Panc1 (cell line): ENCODE results near the gene SORD. TPM values are rescaled to one million over a fixed set of nuclear protein-coding genes. Genes with fewer than 3 reads are reported as not detected.

Source experiments
- ATAC-seq: fragments of 200-7000 bp; cut with Tn5 transposase; 2 replicates; pipeline ENCODE4 v1.9.1; 2020; ENCODE audit warnings: mild to moderate bottlenecking, moderate library complexity
- BruUV-seq: library from RNA; stranded (reverse); fragments of 400-500 nt; replicated peaks from 2 replicates; lab custom pipeline; 2021; lab: Mats Ljungman, UMichigan
- CTCF ChIA-PET: fragments of 300-600 bp; sonication (Branson Sonifier 250); formaldehyde crosslinking; loops from one replicate; lab custom pipeline; 2022; ENCODE audit warnings: antibody characterized with exemption; lab: Charles Lee
- POLR2A ChIA-PET: fragments of 300-600 bp; sonication (Branson Sonifier 250); formaldehyde crosslinking; loops from one replicate; lab custom pipeline; 2022; ENCODE audit warnings: antibody characterized with exemption; lab: Charles Lee
- DNase-seq: peaks from one replicate; pipeline ENCODE4 v3.0.0-alpha.2; 2010; ENCODE audit warnings: low read depth, low spot score
- H3K27ac ChIP-seq: 2 replicates; pipeline ENCODE4 v1.5.1; 2011; ENCODE audit warnings: mild to moderate bottlenecking, low read length, inconsistent platforms
- H3K27me3 ChIP-seq: fragments of 200-500 bp; sonication (Bioruptor generic); 2 replicates; pipeline ENCODE4 v1.6.0; 2014; ENCODE audit warnings: low read length, inconsistent platforms; ENCODE audit not compliant: control insufficient read depth, insufficient read depth
- H3K36me3 ChIP-seq: fragments of 200-500 bp; sonication (Bioruptor generic); 2 replicates; pipeline ENCODE4 v1.5.1; 2014; ENCODE audit warnings: inconsistent platforms, mild to moderate bottlenecking, low read length, moderate library complexity; ENCODE audit not compliant: control insufficient read depth, insufficient read depth
- H3K4me1 ChIP-seq: 2 replicates; pipeline ENCODE4 v1.5.1; 2011; ENCODE audit warnings: inconsistent platforms, mild to moderate bottlenecking, low read length, moderate library complexity; ENCODE audit not compliant: control insufficient read depth, insufficient read depth
- H3K4me3 ChIP-seq, 2 experiments: 2 replicates each; pipeline ENCODE4 v1.5.1; 2011 to 2012; ENCODE audit warnings: low read depth in 2 of 2, low read length in 2 of 2, mild to moderate bottlenecking in 2 of 2, inconsistent platforms in 1 of 2, moderate library complexity in 1 of 2
- H3K9me3 ChIP-seq: fragments of 200-500 bp; sonication (Bioruptor generic); 2 replicates; pipeline ENCODE4 v1.5.1; 2014; ENCODE audit warnings: low read depth, mild to moderate bottlenecking, inconsistent platforms, low read length, moderate library complexity; ENCODE audit not compliant: control insufficient read depth, insufficient read depth
- POLR2AphosphoS5 ChIP-seq: IDR thresholded peaks from 2 replicates; pipeline ENCODE4 v1.6.1; 2012; ENCODE audit warnings: mild to moderate bottlenecking, low read depth, low read length, moderate library complexity
- SIN3A ChIP-seq: IDR thresholded peaks from 2 replicates; pipeline ENCODE4 v1.6.1; 2012; ENCODE audit warnings: low read depth, mild to moderate bottlenecking, low read length, moderate library complexity, borderline replicate concordance; ENCODE audit not compliant: insufficient read depth
- TCF7L2 ChIP-seq: IDR thresholded peaks from 2 replicates; pipeline ENCODE4 v1.6.1; 2011; ENCODE audit warnings: mild to moderate bottlenecking, low read depth, low read length, inconsistent platforms
- in situ Hi-C: cut with HindIII; loops from 2 replicates; pipeline ENCODE4 v1.10.0; 2016; ENCODE audit warnings: low sequenced_read_pairs, low pct_unique_long_range_greater_than_20kb
- intact Hi-C: fragments of 100-400 bp; cut with micrococcal nuclease; formaldehyde crosslinking; loops from one replicate; pipeline ENCODE4 v1.10.0; 2022; ENCODE audit not compliant: unreplicated experiment
- total RNA-seq: library from RNA; stranded (reverse); gene quantifications from one replicate; pipeline ENCODE4 v1.2.1, GENCODE V29; 2021; ENCODE audit not compliant: unreplicated experiment
- TF ChIP-seq, protein P1 (sequence below): fragments of 450-650 bp; IDR thresholded peaks from 2 replicates; pipeline ENCODE4 v1.5.1; 2017; ENCODE audit warnings: mild to moderate bottlenecking
- TF ChIP-seq, protein P2 (sequence below), 2 experiments: IDR thresholded peaks; 2 replicates each; pipeline ENCODE4 v1.6.1; 2011 to 2012; ENCODE audit warnings: low read depth in 2 of 2, control low read depth in 1 of 2, low read length in 1 of 2, mild to moderate bottlenecking in 1 of 2, moderate library complexity in 1 of 2; ENCODE audit not compliant: insufficient read depth in 1 of 2

SORD gene
- total RNA-seq, 1 experiment from 2014 or later = 34.0 TPM

DNA sequence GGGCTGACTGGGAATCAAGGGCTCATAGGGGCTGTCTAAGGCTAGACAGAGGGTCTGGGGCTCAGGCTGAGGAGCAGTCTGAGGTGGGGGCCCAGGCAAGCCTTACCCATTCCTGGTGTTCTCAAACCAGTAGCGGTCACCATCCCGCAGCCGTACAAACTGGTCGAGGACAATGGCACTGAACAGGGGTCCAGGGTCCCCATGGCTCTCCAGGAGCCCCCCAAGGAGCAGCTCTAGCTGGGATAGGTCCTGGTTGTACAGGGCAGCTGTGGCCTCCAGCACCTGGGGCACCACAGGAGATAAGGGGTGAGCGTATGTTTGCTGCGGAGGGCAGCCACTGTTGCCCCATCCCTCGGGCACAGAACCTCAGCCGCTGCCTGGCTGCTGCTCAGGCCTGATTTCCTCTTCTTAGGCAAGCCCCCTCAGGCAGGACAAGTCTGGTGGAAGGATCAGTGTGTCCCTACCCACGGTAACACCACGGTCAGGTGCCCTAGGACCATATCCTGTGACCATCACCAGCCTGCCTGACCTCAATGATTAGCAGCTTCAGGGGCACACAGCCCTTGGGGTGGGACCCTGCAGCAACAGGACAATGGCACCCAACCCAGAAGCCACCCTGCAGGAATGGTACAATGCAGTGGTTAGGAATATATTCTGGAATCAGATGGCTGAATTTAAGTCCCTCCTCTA lies 85.1 kb downstream of the SORD start:
- no TSS peak for BruUV-seq
- no peak for TF ChIP-seq POLR2AphosphoS5
- TF ChIP-seq, protein P1, sequence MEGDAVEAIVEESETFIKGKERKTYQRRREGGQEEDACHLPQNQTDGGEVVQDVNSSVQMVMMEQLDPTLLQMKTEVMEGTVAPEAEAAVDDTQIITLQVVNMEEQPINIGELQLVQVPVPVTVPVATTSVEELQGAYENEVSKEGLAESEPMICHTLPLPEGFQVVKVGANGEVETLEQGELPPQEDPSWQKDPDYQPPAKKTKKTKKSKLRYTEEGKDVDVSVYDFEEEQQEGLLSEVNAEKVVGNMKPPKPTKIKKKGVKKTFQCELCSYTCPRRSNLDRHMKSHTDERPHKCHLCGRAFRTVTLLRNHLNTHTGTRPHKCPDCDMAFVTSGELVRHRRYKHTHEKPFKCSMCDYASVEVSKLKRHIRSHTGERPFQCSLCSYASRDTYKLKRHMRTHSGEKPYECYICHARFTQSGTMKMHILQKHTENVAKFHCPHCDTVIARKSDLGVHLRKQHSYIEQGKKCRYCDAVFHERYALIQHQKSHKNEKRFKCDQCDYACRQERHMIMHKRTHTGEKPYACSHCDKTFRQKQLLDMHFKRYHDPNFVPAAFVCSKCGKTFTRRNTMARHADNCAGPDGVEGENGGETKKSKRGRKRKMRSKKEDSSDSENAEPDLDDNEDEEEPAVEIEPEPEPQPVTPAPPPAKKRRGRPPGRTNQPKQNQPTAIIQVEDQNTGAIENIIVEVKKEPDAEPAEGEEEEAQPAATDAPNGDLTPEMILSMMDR = no peak
- TF ChIP-seq SIN3A = no peak
- TF ChIP-seq, protein P2, sequence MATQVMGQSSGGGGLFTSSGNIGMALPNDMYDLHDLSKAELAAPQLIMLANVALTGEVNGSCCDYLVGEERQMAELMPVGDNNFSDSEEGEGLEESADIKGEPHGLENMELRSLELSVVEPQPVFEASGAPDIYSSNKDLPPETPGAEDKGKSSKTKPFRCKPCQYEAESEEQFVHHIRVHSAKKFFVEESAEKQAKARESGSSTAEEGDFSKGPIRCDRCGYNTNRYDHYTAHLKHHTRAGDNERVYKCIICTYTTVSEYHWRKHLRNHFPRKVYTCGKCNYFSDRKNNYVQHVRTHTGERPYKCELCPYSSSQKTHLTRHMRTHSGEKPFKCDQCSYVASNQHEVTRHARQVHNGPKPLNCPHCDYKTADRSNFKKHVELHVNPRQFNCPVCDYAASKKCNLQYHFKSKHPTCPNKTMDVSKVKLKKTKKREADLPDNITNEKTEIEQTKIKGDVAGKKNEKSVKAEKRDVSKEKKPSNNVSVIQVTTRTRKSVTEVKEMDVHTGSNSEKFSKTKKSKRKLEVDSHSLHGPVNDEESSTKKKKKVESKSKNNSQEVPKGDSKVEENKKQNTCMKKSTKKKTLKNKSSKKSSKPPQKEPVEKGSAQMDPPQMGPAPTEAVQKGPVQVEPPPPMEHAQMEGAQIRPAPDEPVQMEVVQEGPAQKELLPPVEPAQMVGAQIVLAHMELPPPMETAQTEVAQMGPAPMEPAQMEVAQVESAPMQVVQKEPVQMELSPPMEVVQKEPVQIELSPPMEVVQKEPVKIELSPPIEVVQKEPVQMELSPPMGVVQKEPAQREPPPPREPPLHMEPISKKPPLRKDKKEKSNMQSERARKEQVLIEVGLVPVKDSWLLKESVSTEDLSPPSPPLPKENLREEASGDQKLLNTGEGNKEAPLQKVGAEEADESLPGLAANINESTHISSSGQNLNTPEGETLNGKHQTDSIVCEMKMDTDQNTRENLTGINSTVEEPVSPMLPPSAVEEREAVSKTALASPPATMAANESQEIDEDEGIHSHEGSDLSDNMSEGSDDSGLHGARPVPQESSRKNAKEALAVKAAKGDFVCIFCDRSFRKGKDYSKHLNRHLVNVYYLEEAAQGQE (IDR thresholded peaks at IDR 0.05; ENCODE audit: insufficient read depth in 1 of 2, low read depth in 2 of 2, low read length in 1 of 2) = no peak
- TF ChIP-seq TCF7L2 = no peak
- ChIA-PET POLR2A (no interaction called here), CTCF (no interaction called here)
- ATAC-seq = no peak
- Histone ChIP-seq H3K36me3 (no peaks in the 10 kb centered on the region), H3K4me1 (peaks cover 6% of the 10 kb centered on the region; the same call in 1 of the 2 replicates), H3K9me3 (no peaks in the 10 kb centered on the region), H3K27ac (no peak overlapping the region), H3K27me3 (peaks cover 8% of the 10 kb centered on the region), H3K4me3 (no peak overlapping the region)
- intact Hi-C loops = no loop called here
- in situ Hi-C loops = no loop called here
- DNase-seq = no peak

DNA sequence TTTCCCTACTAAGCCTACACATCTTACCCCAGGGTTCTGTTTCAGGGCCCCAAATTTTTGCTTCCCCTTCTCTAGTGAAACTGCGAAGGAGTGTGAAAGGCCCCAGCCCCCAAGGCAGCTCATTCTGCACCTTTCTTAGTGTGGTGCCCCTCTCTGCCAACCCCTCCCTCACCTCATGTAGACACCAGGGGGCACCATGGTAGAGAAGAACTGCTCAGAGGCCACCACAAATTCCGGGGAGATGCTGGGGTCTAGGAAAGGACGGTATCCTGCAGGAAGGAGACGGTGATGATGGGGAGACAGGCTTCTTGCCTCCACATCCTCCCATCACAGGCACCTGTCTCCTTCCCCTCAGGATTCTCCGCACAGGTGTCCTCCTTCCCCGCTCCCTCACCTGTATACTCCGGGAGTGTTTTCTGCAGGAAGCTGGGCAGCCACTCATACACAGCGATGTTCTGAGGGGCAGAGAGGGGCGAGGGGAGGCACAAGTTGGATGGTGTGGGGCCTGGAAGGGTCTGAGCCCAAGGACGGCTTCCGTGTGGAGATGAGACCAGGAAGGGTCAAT lies 87.3 kb downstream of the SORD start:
- CTCF ChIA-PET = interaction anchor here (1.1 kb wide), 1 partner anchor 28 kb away, joined by 4 read pairs; no protein-coding TSS in a partner anchor
- TF ChIP-seq SIN3A = no peak
- no peak for TF ChIP-seq POLR2AphosphoS5
- TF ChIP-seq, protein P1 = no peak; the same call in 1 of the 2 replicates
- TF ChIP-seq TCF7L2 = no peak
- TF ChIP-seq, protein P2 (IDR thresholded peaks at IDR 0.05; ENCODE audit: insufficient read depth in 1 of 2, low read depth in 2 of 2, low read length in 1 of 2) = no peak
- peaks cover 21% of the 10 kb centered on the region for H3K27me3 ChIP-seq
- DNase-seq (no peak), ATAC-seq (no peak)
- in situ Hi-C loops = no loop called here
- no peak overlapping the region for H3K27ac ChIP-seq
- POLR2A ChIA-PET = no interaction called here
- H3K9me3 ChIP-seq = no peaks in the 10 kb centered on the region
- no peak overlapping the region for H3K4me3 ChIP-seq
- no peaks in the 10 kb centered on the region for H3K36me3 ChIP-seq
- intact Hi-C loops = no loop called here
- no TSS peak for BruUV-seq
- peaks cover 14% of the 10 kb centered on the region for H3K4me1 ChIP-seq
